ENCODE data around the gene IFRD1.
A peak's percentile ranks its signal among the peaks of the same experiment; 100 is the strongest.
"Not testable (repeated sequence)": the region's sequence is repeated elsewhere in the genome, so short reads cannot be mapped to it uniquely, and the experiment has no call there.

The IFRD1 gene

DNA sequence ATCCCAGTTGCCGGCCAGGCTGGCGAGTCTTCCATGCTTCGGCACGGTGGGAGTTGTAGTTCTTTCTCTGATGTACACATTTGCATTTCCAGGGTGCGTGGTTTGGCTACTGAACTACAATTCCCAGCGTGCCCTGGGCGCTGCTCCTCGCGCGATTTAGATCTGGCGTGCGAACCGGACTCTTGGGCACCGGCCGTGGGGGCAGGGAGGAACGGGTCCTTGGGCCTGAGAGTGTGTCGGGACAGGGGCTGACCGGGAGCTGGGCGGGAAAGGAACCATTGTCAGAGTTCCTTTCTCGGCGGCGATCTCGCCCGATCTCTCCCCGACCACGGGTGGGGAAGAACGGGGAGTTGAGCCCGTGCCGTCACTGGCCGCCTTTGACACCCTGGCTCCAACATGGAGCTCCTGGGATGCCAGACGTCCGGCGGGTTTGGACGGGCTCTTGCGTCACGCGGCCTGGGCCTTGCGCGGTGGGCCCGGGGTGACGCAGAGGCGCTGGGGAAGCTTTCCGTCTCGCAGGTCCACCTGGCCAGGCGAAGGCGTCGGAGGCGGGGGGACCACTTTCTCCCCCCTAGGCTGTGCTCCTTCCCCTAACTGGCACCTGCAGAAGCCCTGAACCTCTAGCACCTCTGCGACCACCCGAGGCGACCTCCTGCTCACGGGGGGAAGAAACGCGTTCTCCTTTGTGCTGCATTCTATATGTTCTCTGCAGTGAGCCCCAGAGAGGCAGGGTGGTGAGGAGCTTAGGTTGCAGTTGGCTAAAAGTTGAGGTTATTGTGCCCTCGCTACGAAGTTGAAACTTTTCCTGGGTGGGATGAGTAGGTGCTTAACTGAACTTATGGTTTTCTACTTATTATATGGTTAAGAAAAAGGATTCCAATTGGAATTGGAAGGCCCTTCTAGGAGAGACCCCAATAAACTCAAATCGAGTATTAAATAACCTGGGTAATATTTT is 824 bp downstream of the IFRD1 start:
- Mint-ChIP-seq H3K36me3 (ENCODE audit: low read depth) (peaks cover 8% of the 10 kb centered on the region), H3K27ac (peak overlapping the region; percentile 100), H3K9me3 (no peaks in the 10 kb centered on the region)

GRCh38 chr7:112452102-112452888 is 2.0 kb downstream of the IFRD1 start:
- Mint-ChIP-seq H3K27ac (peak overlapping the region; percentile 89), H3K4me3 (peak overlapping the region; percentile 99), H3K36me3 (ENCODE audit: low read depth) (peaks cover 15% of the 10 kb centered on the region), H3K9me3 (no peaks in the 10 kb centered on the region), H3K4me1 (ENCODE audit: low read depth) (peaks cover 31% of the 10 kb centered on the region), H3K27me3 (ENCODE audit: low read depth) (no peaks in the 10 kb centered on the region)
- DNase-seq (ENCODE audit: low spot score), result no peak

More for the DNA sequence above, 824 bp downstream of the IFRD1 start:
- DNase-seq (ENCODE audit: low spot score), result peak; percentile 87
- Mint-ChIP-seq H3K4me1 (ENCODE audit: low read depth) (peaks cover 38% of the 10 kb centered on the region), H3K4me3 (peak overlapping the region; percentile 99), H3K27me3 (ENCODE audit: low read depth) (no peaks in the 10 kb centered on the region)

DNA sequence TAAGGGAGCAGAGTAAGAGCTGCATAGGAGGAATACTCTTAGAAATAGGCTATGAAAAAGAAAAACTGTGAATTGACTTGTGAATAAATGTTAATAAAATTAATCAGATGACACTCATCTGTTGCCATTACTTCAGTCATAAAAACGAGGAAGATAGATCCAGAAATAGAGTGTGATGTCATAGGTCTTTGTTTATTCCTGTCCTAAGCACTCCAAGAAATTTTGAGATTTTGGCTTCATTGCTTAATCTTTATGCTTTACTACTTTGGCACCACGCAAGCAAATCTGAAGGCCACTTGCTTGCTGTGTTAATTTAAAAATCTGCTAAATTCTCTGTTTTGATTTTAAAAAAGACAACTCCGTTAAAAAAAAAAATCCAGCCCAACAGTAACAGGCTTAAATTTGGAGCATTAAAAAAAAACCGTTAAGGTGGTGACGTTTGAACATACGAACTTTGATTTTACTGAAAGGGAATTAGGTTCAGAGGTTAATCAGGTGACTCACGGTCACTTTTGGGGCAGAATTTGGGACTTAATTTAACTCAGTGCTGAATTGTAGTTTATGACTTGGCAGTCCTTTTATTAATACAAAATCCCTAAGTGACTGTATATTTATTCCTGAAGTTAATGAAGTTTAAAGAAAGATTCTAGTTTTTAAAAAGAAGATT is 3.4 kb downstream of the IFRD1 start:
- no peak for DNase-seq (ENCODE audit: low spot score)
- Mint-ChIP-seq H3K9me3 (no peaks in the 10 kb centered on the region), H3K4me1 (ENCODE audit: low read depth) (peaks cover 28% of the 10 kb centered on the region), H3K27ac (no peak overlapping the region), H3K4me3 (no peak overlapping the region), H3K36me3 (ENCODE audit: low read depth) (peaks cover 24% of the 10 kb centered on the region), H3K27me3 (ENCODE audit: low read depth) (no peaks in the 10 kb centered on the region)

- peaks cover 23% of the 10 kb centered on the region for H3K4me1 Mint-ChIP-seq (ENCODE audit: low read depth)
- H3K36me3 Mint-ChIP-seq (ENCODE audit: low read depth), result peaks cover 30% of the 10 kb centered on the region
- not testable (repeated sequence) for H3K9me3 Mint-ChIP-seq; DNase-seq (ENCODE audit: low spot score); H3K27ac Mint-ChIP-seq; H3K27me3 Mint-ChIP-seq (ENCODE audit: low read depth); H3K4me3 Mint-ChIP-seq
Measured at GRCh38 chr7:112454191-112454590, 3.9 kb downstream of the IFRD1 start.

DNA sequence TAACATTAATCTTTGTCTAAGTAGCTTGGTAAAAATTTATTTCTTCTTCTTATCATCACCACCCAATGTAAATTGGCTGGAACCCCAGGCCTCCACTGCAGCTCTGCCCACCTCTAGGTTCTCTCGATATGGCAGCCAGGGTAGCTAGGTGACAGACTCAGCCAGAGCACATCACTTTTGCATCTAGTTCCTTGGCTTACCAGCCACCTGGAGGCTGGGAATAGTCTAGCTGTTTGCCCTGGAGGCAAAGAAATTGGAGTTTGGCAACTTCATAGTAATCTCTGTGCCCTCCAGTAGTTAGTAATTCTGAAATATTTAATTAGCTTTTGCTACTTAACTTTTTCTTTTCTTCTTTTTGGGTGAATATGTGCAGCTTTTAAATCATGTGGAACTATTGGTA is 9.4 kb downstream of the IFRD1 start:
- no peaks in the 10 kb centered on the region for H3K4me1 Mint-ChIP-seq (ENCODE audit: low read depth)
- H3K27ac Mint-ChIP-seq, result no peak overlapping the region
- H3K27me3 Mint-ChIP-seq (ENCODE audit: low read depth), result no peaks in the 10 kb centered on the region
- peaks cover 68% of the 10 kb centered on the region for H3K36me3 Mint-ChIP-seq (ENCODE audit: low read depth)
- H3K9me3 Mint-ChIP-seq, result no peaks in the 10 kb centered on the region
- DNase-seq (ENCODE audit: low spot score), result no peak
- no peak overlapping the region for H3K4me3 Mint-ChIP-seq

GRCh38 chr7:112462236-112462635 is 12.0 kb downstream of the IFRD1 start:
- no peaks in the 10 kb centered on the region for H3K9me3 Mint-ChIP-seq
- H3K4me3 Mint-ChIP-seq, result no peak overlapping the region
- no peaks in the 10 kb centered on the region for H3K27me3 Mint-ChIP-seq (ENCODE audit: low read depth)
- H3K4me1 Mint-ChIP-seq (ENCODE audit: low read depth), result no peaks in the 10 kb centered on the region
- no peak for DNase-seq (ENCODE audit: low spot score)
- peaks cover 61% of the 10 kb centered on the region for H3K36me3 Mint-ChIP-seq (ENCODE audit: low read depth)
- no peak overlapping the region for H3K27ac Mint-ChIP-seq

- peaks cover 55% of the 10 kb centered on the region for H3K36me3 Mint-ChIP-seq (ENCODE audit: low read depth)
- H3K4me3 Mint-ChIP-seq, result no peak overlapping the region
- peaks cover 2% of the 10 kb centered on the region for H3K4me1 Mint-ChIP-seq (ENCODE audit: low read depth)
- no peaks in the 10 kb centered on the region for H3K9me3 Mint-ChIP-seq
- H3K27ac Mint-ChIP-seq, result no peak overlapping the region
- DNase-seq (ENCODE audit: low spot score), result no peak
- H3K27me3 Mint-ChIP-seq (ENCODE audit: low read depth), result no peaks in the 10 kb centered on the region
Measured at GRCh38 chr7:112467867-112468266, 17.6 kb downstream of the IFRD1 start.

- H3K4me1 Mint-ChIP-seq (ENCODE audit: low read depth), result peaks cover 2% of the 10 kb centered on the region
- no peaks in the 10 kb centered on the region for H3K9me3 Mint-ChIP-seq
- no peak overlapping the region for H3K27ac Mint-ChIP-seq
- H3K36me3 Mint-ChIP-seq (ENCODE audit: low read depth), result peaks cover 48% of the 10 kb centered on the region
- H3K27me3 Mint-ChIP-seq (ENCODE audit: low read depth), result no peaks in the 10 kb centered on the region
- no peak overlapping the region for H3K4me3 Mint-ChIP-seq
- DNase-seq (ENCODE audit: low spot score), result no peak
Measured at GRCh38 chr7:112470194-112470593, 19.9 kb downstream of the IFRD1 start.

DNA sequence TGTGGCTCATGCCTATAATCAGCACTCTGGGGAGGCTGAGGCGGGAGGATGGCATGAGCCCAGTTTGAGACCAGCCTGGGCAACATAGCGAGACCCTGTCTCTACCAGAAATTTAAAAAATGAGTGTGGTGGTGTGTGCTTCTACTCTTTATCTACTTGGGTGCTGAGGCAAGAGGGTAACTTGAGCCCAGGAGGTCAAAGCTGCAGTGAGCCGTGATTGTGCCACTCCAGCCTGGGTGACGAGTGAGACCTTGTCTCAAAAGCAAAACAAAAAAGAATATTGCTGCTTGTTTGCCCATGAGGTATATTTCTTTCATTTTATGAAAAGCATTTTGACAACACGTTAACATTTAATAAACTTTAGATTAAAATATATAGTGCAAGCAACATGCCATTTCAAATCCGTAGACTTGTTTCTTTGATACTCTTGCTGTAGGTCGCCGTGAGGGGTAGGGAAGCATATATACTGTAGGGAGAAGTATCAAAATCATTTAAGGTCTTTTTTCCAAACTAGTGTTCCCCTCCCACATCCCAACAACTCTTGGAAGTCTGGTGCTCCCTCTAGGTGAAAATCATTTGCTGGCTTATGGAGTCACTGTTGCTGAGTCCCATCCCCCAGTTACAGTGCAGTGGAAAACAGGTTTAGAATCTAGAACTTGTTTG is 26.3 kb downstream of the IFRD1 start:
- H3K27ac Mint-ChIP-seq, result no peak overlapping the region
- no peaks in the 10 kb centered on the region for H3K27me3 Mint-ChIP-seq (ENCODE audit: low read depth)
- DNase-seq (ENCODE audit: low spot score), result no peak
- H3K9me3 Mint-ChIP-seq, result no peaks in the 10 kb centered on the region
- peaks cover 1% of the 10 kb centered on the region for H3K4me1 Mint-ChIP-seq (ENCODE audit: low read depth)
- H3K4me3 Mint-ChIP-seq, result no peak overlapping the region
- H3K36me3 Mint-ChIP-seq (ENCODE audit: low read depth), result peaks cover 32% of the 10 kb centered on the region

DNA sequence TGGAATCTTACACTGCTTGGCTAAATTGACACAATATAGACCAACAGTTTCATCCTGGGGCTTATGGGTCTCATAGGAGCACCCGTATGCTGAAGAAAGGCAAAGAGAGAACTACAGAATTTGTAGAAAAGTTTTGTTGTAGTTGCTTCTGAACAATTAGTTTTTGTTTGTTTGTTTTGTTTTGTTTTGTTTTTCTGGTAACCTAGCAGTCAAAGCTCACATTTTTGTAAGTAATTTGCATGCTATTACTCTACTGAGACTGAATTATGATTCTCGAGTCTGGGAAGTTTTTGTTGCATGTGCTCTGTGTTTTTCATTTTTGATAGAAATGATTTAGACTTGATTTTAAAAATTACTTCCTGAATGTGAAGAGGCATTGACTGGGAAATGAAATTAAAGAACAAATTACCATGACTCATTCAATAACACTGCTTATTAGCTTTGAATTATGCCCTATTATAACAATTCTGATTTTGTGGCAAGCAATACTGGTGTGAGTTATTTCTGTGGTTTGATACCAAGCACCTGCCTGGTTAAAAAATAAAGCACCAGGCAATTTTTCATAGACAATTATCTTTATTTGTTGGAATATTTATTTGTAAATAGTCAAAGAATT is 31.0 kb downstream of the IFRD1 start:
- H3K9me3 Mint-ChIP-seq, result no peaks in the 10 kb centered on the region
- peaks cover 6% of the 10 kb centered on the region for H3K36me3 Mint-ChIP-seq (ENCODE audit: low read depth)
- H3K4me3 Mint-ChIP-seq, result no peak overlapping the region
- no peak overlapping the region for H3K27ac Mint-ChIP-seq
- peaks cover 6% of the 10 kb centered on the region for H3K4me1 Mint-ChIP-seq (ENCODE audit: low read depth)
- H3K27me3 Mint-ChIP-seq (ENCODE audit: low read depth), result no peaks in the 10 kb centered on the region
- no peak for DNase-seq (ENCODE audit: low spot score)

DNA sequence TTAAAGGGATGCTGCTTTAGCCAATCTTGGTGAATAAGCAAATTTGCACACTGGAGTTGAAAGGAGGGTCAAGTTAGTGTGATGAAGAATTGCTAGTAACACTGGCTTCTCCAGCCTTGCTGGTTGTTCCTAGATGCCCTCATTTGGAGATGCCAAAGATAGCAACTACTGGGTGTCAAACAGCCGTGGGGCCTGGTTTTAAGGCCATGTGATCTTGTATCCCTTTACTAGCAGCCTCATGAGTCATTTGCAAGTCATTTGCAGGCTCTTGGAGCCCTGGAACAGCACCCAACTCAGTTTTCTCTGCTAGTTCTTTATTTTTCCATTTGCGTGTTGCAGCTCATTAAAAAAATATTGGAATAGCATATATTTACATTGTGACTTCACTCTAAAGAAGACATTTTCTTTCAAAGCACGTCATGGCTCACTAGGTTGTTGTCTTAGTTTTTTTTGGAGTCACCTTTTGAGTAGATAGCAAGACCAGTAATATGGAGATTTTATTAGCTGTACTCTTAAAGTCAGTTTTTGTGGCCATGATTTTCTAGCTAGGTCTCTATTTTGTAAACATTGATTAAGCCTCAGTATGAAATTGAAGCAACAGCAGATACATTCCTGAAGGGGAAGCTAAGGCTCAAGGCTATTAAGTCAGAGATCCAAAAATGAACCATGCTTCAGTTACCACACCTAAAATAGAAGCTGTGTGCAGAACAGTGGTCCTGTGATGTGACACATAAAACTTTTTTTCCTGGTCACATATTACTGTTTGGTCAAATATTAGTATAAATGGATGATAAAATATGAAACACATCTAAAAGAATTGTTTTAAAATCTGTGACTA is 31.8 kb downstream of the IFRD1 start:
- Mint-ChIP-seq H3K4me1 (ENCODE audit: low read depth) (peaks cover 6% of the 10 kb centered on the region), H3K36me3 (ENCODE audit: low read depth) (peaks cover 3% of the 10 kb centered on the region), H3K27me3 (ENCODE audit: low read depth) (no peaks in the 10 kb centered on the region), H3K9me3 (no peaks in the 10 kb centered on the region), H3K27ac (no peak overlapping the region), H3K4me3 (no peak overlapping the region)
- no peak for DNase-seq (ENCODE audit: low spot score)

DNA sequence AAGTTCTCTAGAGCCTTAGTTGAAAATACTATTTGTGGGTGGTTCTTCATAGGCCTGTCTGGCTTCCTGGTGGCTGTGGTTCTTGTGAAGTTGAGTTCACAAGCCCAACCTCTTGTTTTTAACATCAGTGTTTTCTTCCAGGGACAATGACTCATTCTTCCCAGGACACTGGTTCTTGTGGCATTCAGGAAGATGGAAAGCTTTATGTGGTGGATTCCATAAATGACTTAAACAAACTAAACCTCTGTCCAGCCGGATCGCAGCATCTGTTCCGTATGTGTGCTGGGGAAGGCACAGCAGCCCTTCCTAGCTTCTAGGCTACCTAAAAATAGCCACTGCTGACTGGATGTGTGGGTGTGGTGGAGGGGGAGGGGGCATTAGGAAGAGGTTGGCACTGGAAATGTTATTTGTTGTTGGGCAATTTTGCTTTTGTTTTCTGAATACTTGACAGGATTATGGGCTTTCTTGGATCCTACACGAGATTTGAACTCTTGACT is 34.5 kb downstream of the IFRD1 start:
- H3K9me3 Mint-ChIP-seq, result no peaks in the 10 kb centered on the region
- DNase-seq (ENCODE audit: low spot score), result no peak
- peaks cover 6% of the 10 kb centered on the region for H3K4me1 Mint-ChIP-seq (ENCODE audit: low read depth)
- H3K36me3 Mint-ChIP-seq (ENCODE audit: low read depth), result no peaks in the 10 kb centered on the region
- H3K4me3 Mint-ChIP-seq, result no peak overlapping the region
- H3K27ac Mint-ChIP-seq, result no peak overlapping the region
- H3K27me3 Mint-ChIP-seq (ENCODE audit: low read depth), result no peaks in the 10 kb centered on the region

Data from T-helper 2 cell treated with Interferon-gamma antibody and Interleukin-4, amounts not matched to agents 5 μg/mL and 100 μg/mL, for 36 hours (primary cell).